Measurements from ENCODE around the gene VPS33B.
A peak's percentile ranks its signal among the peaks of the same experiment; 100 is the strongest.

Gene VPS33B

DNA sequence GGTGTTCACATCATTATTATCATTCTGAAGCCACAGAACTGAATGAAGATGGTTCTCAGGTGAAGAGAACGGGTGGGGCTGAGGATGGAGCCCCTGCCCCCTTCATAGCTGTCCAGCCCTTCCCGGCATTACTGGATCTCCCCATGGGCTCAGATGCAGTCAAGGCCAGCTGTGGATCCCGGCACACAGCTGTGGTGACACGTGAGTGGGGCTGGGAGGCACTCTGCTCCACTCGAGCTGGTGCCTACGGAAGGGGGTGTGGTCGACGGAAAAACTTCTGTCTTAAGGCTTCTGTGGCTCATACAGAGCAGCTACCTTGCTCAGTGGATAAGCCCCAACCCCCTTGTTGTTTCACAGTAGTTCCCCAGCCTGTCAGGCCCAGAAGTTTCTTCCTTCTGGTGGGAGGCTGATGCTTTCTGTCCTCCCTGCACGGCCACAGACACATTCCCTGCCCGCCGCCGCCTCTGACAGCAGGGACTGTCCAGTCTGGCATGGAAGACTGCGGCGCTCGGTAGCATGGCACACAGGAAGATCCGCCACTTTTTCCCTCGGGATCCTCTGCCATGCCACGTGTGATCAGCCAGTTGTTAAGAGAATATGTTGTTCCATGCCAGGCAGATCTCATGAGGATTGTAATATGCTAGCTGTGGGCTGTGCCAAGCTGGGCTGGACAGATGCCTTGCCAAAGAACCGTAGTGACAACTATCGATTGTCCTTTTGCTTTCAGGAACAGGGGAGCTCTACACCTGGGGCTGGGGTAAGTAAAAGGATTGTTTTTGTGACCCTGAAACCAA lies 61.9 kb downstream of the VPS33B start:
- TF ChIP-seq, protein P1, sequence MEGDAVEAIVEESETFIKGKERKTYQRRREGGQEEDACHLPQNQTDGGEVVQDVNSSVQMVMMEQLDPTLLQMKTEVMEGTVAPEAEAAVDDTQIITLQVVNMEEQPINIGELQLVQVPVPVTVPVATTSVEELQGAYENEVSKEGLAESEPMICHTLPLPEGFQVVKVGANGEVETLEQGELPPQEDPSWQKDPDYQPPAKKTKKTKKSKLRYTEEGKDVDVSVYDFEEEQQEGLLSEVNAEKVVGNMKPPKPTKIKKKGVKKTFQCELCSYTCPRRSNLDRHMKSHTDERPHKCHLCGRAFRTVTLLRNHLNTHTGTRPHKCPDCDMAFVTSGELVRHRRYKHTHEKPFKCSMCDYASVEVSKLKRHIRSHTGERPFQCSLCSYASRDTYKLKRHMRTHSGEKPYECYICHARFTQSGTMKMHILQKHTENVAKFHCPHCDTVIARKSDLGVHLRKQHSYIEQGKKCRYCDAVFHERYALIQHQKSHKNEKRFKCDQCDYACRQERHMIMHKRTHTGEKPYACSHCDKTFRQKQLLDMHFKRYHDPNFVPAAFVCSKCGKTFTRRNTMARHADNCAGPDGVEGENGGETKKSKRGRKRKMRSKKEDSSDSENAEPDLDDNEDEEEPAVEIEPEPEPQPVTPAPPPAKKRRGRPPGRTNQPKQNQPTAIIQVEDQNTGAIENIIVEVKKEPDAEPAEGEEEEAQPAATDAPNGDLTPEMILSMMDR (IDR thresholded peaks at IDR 0.05; ENCODE audit: extremely low read depth, missing control alignments): no peak
- no peak for DNase-seq (ENCODE audit: low spot score)

DNA sequence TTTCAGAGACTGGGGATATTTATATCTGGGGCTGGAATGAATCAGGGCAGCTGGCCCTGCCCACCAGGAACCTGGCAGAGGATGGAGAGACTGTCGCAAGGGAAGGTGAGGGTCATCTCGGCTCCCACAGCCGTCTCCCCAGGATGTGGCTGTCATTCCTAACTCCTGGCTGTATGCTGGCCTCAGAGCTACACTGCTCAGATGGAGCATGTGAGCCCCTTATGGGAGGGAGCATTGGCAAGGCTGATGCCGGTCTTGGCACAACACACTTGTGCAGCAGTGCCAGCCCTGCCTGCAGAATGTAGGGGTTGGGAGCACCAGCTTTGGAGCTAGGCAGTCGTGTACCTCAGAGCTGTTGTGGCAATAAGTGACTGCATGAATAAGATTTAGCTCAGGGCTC lies 62.5 kb downstream of the VPS33B start:
- no peak for DNase-seq (ENCODE audit: low spot score)
- TF ChIP-seq, protein P1 (IDR thresholded peaks at IDR 0.05; ENCODE audit: extremely low read depth, missing control alignments): no peak

DNA sequence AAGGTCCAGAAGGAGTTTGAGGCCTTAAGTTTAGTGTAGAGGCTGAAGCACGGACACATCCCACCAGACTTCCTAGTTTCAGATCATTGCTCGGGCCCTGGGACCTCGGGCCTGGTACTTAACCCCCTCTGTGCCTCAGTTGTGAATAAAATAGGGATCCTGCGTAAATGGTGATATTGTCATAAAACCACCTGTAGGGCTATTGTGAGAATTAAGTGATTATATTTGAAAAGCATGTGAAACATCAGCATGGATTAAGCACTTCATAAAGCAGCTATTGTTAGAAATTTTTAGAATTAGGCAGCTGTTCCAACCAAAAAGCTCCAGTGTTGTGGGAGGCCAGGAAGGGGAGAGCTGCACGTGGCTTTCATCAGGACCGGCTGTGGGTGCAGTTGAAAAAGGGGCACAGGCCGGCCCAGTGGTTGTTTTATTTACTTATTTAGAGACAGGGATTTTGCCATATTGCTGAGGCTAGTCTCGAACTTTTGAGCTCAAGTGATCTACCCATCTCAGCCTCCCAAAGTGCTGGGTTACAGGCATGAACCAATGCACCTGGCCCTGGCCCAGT lies 63.3 kb downstream of the VPS33B start:
- TF ChIP-seq, protein P1 (IDR thresholded peaks at IDR 0.05; ENCODE audit: extremely low read depth, missing control alignments): no peak
- no peak for DNase-seq (ENCODE audit: low spot score)

DNA sequence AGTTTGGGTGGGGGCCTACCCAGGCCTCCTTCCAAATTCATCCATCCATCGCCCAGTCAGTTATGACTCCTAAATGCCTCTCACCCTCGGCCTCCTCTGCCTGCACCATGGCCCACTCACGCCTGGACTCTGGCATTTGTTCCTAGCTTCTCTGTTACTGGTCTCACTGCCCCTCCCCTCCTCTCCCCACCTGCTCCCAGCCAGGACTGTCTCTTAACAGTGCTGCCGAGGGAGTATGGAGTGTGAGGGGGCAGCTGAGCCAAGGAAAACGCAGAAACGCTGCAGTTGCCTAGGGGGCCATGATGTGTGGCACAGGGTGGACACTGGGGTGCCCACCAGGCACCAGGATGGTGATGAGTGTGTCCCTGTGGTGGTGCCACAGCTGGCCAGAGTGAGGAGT lies 64.6 kb downstream of the VPS33B start:
- TF ChIP-seq, protein P1 (IDR thresholded peaks at IDR 0.05; ENCODE audit: extremely low read depth, missing control alignments): no peak

DNA sequence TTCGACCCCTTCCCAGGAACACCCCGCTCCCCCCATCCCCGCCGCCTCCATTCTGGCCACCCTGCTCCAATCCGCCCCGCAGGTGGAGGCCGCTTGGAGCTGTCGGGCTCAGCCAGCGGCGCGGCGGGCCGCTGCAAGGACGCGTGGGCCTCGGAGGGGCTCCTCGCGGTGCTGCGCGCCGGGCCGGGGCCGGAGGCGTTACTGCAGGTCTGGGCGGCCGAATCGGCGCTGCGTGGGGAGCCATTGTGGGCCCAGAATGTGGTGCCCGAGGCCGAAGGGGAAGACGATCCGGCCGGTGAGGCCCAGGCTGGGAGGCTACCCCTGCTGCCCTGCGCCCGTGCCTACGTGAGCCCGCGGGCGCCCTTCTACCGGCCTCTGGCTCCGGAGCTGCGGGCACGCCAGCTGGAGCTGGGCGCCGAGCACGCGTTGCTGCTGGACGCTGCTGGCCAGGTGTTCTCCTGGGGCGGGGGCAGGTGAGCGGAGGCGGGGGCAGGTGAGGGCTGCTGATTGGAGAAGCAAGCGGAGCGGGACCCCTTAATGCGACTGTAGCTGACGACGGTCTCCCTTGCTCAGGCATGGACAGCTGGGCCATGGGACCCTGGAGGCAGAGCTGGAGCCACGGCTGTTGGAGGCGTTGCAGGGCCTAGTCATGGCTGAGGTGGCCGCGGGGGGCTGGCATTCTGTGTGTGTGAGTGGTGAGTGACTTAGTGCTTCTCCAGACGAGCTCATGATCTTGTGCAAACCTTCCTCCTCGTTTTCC lies 65.2 kb downstream of the VPS33B start:
- TF ChIP-seq, protein P1 (IDR thresholded peaks at IDR 0.05; ENCODE audit: extremely low read depth, missing control alignments): no peak
- DNase-seq (ENCODE audit: low spot score): no peak

More for the DNA sequence above, 64.6 kb downstream of the VPS33B start:
- no peak for DNase-seq (ENCODE audit: low spot score)

DNA sequence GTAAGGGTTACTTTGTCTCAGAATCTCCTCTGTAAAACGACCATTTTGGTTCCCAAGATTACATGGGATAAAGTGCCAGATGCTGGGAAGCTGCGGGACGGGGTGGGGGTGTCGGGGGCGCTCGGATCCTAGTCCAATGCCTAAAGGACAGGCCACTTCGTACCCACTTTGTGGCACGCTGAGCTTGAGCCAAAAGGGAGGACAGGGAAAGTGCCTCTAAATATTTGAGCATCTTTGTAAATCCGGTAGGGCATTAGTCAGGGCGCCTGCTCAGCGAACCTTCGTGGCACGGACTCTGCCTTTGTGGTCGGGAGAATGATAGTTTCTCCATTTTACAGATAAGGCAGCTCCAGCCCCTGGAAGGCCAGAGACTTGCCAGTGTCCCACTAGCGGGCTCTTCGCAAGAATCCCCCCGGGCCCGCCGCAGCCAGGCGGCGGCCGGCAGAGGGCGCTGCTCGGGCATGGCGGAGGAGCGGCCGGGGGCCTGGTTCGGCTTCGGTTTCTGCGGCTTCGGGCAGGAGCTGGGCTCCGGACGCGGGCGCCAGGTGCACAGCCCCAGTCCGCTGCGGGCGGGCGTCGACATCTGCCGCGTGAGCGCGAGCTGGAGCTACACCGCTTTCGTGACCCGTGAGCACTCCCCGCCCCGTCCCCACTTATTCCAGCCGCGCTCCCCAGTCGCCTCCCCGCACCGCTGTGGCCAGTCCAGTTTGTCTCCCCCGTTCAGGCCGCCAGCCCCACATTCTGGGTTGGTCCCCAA lies 65.9 kb downstream of the VPS33B start:
- TF ChIP-seq, protein P1 (IDR thresholded peaks at IDR 0.05; ENCODE audit: extremely low read depth, missing control alignments): peak; percentile 90
- peak; percentile 96 for DNase-seq (ENCODE audit: low spot score)
